HepG2 (cell line): ENCODE measurements around the gene URGCP. TPM values are rescaled to one million over a fixed set of nuclear protein-coding genes. Genes with fewer than 3 reads are reported as not detected.

Source experiments
- CAMTA2 ChIP-seq: sonication (generic); formaldehyde crosslinking; IDR thresholded peaks from 2 replicates; pipeline ENCODE4 v1.4.0; 2020; ENCODE audit warnings: mild to moderate bottlenecking, missing genetic modification reagents, borderline replicate concordance
- E2F2 ChIP-seq: sonication (generic); formaldehyde crosslinking; IDR thresholded peaks from 2 replicates; pipeline ENCODE4 v1.4.0; 2020; ENCODE audit warnings: missing genetic modification reagents, borderline replicate concordance
- GRHL1 ChIP-seq: sonication (generic); formaldehyde crosslinking; conservative IDR thresholded peaks from 2 replicates; pipeline ENCODE4 v1.8.0; 2022; ENCODE audit warnings: missing genetic modification reagents
- HIC2 ChIP-seq: sonication (generic); formaldehyde crosslinking; IDR thresholded peaks from 2 replicates; pipeline ENCODE4 v1.9.0; 2022; ENCODE audit warnings: low read depth, missing genetic modification reagents
- MED8 ChIP-seq: sonication (generic); formaldehyde crosslinking; IDR thresholded peaks from 2 replicates; pipeline ENCODE4 v1.8.1; 2023; ENCODE audit warnings: mild to moderate bottlenecking, missing genetic modification reagents; ENCODE audit not compliant: insufficient replicate concordance
- MTA1 ChIP-seq: sonication (generic); formaldehyde crosslinking; IDR thresholded peaks from 2 replicates; pipeline ENCODE4 v1.4.0; 2020; ENCODE audit warnings: missing genetic modification reagents, mild to moderate bottlenecking, borderline replicate concordance
- NFRKB ChIP-seq: fragments of 450-650 bp; IDR thresholded peaks from 2 replicates; pipeline ENCODE4 v1.6.1; 2017
- NPAS2 ChIP-seq: sonication (generic); formaldehyde crosslinking; IDR thresholded peaks from 2 replicates; pipeline ENCODE4 v1.8.0; 2022; ENCODE audit warnings: mild to moderate bottlenecking, missing genetic modification reagents, borderline replicate concordance
- PLRG1 ChIP-seq: fragments of 450-650 bp; conservative IDR thresholded peaks from 2 replicates; pipeline ENCODE4 v1.6.1; 2016
- RFXANK ChIP-seq: IDR thresholded peaks from 2 replicates; pipeline ENCODE4 v1.6.1; 2016
- SMAD3 ChIP-seq: sonication (generic); formaldehyde crosslinking; IDR thresholded peaks from 2 replicates; pipeline ENCODE4 v1.4.0; 2020; ENCODE audit warnings: missing genetic modification reagents
- SRSF9 ChIP-seq: fragments of 200-400 bp; formaldehyde crosslinking; IDR thresholded peaks from 2 replicates; pipeline ENCODE4 v1.6.1; 2018; ENCODE audit warnings: borderline replicate concordance, mild to moderate bottlenecking, low read depth, low read length; ENCODE audit not compliant: insufficient read depth, poor library complexity, severe bottlenecking
- SRY ChIP-seq: sonication (generic); formaldehyde crosslinking; IDR thresholded peaks from 2 replicates; pipeline ENCODE4 v1.8.0; 2022; ENCODE audit warnings: mild to moderate bottlenecking, missing genetic modification reagents
- ZKSCAN5 ChIP-seq: sonication (generic); formaldehyde crosslinking; IDR thresholded peaks from 2 replicates; pipeline ENCODE4 v1.5.1; 2020; ENCODE audit warnings: mild to moderate bottlenecking, missing genetic modification reagents
- ZMYM4 ChIP-seq: sonication (generic); formaldehyde crosslinking; IDR thresholded peaks from 2 replicates; pipeline ENCODE4 v1.8.1; 2023; ENCODE audit warnings: mild to moderate bottlenecking, missing genetic modification reagents
- ZNF18 ChIP-seq: sonication (generic); formaldehyde crosslinking; IDR thresholded peaks from 2 replicates; pipeline ENCODE4 v1.8.0; 2022; ENCODE audit warnings: mild to moderate bottlenecking, missing genetic modification reagents; ENCODE audit not compliant: insufficient replicate concordance
- ZNF580 ChIP-seq: IDR thresholded peaks from 2 replicates; pipeline ENCODE4 v1.6.1; 2016; ENCODE audit warnings: low read depth, borderline replicate concordance
- ZNF674 ChIP-seq: sonication (generic); formaldehyde crosslinking; IDR thresholded peaks from 2 replicates; pipeline ENCODE4 v1.5.0; 2020; ENCODE audit warnings: low read depth, mild to moderate bottlenecking, missing genetic modification reagents
- polyA plus RNA-seq, 8 experiments: library from polyadenylated mRNA; depleted of rRNA in 3 of 8; stranded (reverse) in 7 of 8; unstranded in 1 of 8; fragments of >200 nt; fragmentation: Illumina TruSeq in 4 of 8; extraction: Trizol in 4 of 8; gene quantifications; 2 replicates each; pipeline versions ENCODE4 v1.2.1 to v1.2.3, GENCODE V29; 2011 to 2016; ENCODE audit warnings: low read depth in 4 of 8, missing spikeins in 1 of 8, mixed read lengths in 1 of 8; ENCODE audit not compliant: insufficient read depth in 1 of 8
- total RNA-seq, 5 experiments: library from RNA; depleted of rRNA; stranded (reverse); fragments of >200 nt; fragmentation: Illumina TruSeq; extraction: Trizol; gene quantifications; 2 replicates each; pipeline ENCODE4 v1.2.3, GENCODE V29; 2016; ENCODE audit warnings: low read depth in 1 of 5
- TF ChIP-seq, protein P1 (sequence below): sonication (generic); formaldehyde crosslinking; IDR thresholded peaks from 2 replicates; pipeline ENCODE4 v1.4.0; 2020; ENCODE audit warnings: mild to moderate bottlenecking, low read depth, missing genetic modification reagents
- TF ChIP-seq, protein P2 (sequence below): sonication (generic); formaldehyde crosslinking; conservative IDR thresholded peaks from 2 replicates; pipeline ENCODE4 v1.8.0; 2022; ENCODE audit warnings: mild to moderate bottlenecking, moderate library complexity, missing genetic modification reagents

The URGCP gene
- total and polyA plus RNA-seq, 2 of the 13 experiments (the other 11 are each of a cell fraction or from before 2014, with no cell fraction given), result 22.3 to 25.8 TPM

- no peak for TF ChIP-seq E2F2 (CRISPR knock-in tag)
- TF ChIP-seq SRY (CRISPR knock-in tag), result peak; percentile 70; the same call in 1 of the 2 replicates
- no peak for TF ChIP-seq SRSF9
- no peak for TF ChIP-seq RFXANK
- no peak for TF ChIP-seq ZNF674 (CRISPR knock-in tag)
- no peak for TF ChIP-seq NPAS2
- TF ChIP-seq GRHL1 (CRISPR knock-in tag), result no peak
- TF ChIP-seq MTA1, result no peak
- TF ChIP-seq MED8 (CRISPR knock-in tag), result no peak
- TF ChIP-seq, protein P1, sequence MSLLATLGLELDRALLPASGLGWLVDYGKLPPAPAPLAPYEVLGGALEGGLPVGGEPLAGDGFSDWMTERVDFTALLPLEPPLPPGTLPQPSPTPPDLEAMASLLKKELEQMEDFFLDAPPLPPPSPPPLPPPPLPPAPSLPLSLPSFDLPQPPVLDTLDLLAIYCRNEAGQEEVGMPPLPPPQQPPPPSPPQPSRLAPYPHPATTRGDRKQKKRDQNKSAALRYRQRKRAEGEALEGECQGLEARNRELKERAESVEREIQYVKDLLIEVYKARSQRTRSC (CRISPR knock-in tag), result no peak
- TF ChIP-seq ZMYM4 (CRISPR knock-in tag), result no peak
- no peak for TF ChIP-seq HIC2
- TF ChIP-seq, protein P2, sequence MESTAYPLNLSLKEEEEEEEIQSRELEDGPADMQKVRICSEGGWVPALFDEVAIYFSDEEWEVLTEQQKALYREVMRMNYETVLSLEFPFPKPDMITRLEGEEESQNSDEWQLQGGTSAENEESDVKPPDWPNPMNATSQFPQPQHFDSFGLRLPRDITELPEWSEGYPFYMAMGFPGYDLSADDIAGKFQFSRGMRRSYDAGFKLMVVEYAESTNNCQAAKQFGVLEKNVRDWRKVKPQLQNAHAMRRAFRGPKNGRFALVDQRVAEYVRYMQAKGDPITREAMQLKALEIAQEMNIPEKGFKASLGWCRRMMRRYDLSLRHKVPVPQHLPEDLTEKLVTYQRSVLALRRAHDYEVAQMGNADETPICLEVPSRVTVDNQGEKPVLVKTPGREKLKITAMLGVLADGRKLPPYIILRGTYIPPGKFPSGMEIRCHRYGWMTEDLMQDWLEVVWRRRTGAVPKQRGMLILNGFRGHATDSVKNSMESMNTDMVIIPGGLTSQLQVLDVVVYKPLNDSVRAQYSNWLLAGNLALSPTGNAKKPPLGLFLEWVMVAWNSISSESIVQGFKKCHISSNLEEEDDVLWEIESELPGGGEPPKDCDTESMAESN, result no peak
- TF ChIP-seq SMAD3 (CRISPR knock-in tag), result no peak
- TF ChIP-seq ZNF18 (CRISPR knock-in tag), result no peak
- TF ChIP-seq ZKSCAN5 (CRISPR knock-in tag), result no peak
- no peak for TF ChIP-seq CAMTA2 (CRISPR knock-in tag)
- no peak for TF ChIP-seq PLRG1
- TF ChIP-seq NFRKB, result no peak
- TF ChIP-seq ZNF580, result no peak
These were observed at the start of gene URGCP (continued) for GRCh38 chr7:43906331-43907010.
